ENCODE measurements around the gene PCNA.

Gene PCNA

DNA sequence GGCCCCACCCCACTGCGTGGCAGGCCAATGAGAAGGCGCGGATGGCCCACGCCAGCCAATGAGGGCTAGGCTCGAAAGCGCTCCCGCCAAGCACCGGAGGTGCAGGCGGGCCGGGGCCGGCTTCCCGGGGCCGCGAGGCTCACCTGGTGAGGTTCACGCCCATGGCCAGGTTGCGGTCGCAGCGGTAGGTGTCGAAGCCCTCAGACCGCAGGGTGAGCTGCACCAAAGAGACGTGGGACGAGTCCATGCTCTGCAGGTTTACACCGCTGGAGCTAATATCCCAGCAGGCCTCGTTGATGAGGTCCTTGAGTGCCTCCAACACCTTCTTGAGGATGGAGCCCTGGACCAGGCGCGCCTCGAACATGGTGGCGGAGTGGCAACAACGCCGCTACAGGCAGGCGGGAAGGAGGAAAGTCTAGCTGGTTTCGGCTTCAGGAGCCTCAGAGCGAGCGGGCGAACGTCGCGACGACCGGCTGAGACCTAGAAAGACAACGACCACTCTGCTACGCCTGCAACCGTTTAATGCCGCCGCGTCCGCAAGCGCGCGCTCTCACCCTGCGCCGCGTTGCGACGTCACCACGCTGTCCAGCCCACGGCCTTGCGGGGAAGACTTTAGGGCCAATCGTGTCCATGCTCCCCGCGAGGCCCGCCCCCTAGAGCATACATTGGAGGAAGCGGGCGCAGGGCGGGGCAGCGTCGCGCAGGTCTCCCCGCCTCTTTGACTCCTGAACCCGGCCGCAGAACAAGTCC lies at the start of gene PCNA:
TSS of gene PCNA (minus strand) at position 524 of the 750 bp plus-strand sequence. CDS start at position 364, 160 bp downstream.
- DNase-seq (ENCODE audit: low read depth): peak; percentile 92

DNA sequence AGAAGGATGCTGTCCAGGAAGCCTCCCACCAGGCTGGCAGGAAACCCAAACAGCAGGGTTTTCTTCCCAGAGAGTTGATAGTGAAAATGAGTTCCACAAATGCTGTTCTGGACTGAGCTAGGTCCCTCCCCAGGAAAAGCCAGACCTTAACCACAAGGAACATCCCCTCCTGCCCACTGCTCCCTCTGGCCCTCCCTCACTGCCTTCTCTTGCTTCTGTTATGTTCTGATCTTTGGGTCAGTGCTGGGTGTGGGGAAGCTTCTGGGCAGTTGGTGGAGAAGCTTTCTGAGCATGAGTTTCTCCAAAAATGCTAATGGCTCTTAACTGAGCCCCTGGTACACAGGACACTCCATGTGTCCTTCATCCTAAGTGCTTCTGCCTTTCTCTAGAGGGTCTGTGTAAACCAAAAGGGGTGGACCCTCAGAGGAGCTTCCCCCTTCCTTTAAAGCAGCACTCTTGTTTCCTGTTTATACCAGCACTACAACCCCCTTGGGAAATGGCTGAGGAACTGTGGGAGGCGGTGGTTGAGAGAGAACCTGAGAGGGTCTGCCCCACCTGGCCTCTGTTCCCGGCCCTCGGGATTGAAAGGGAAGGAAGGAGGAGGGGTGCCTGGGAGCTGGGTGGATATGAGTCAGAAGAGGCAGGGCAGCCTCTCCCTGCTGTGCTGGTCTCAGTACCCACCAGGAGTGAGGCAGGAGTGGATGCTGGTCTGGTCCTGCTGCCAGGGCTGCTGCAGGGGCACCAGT lies 49.1 kb upstream of the PCNA start:
- no peak for DNase-seq (ENCODE audit: low read depth)

DNA sequence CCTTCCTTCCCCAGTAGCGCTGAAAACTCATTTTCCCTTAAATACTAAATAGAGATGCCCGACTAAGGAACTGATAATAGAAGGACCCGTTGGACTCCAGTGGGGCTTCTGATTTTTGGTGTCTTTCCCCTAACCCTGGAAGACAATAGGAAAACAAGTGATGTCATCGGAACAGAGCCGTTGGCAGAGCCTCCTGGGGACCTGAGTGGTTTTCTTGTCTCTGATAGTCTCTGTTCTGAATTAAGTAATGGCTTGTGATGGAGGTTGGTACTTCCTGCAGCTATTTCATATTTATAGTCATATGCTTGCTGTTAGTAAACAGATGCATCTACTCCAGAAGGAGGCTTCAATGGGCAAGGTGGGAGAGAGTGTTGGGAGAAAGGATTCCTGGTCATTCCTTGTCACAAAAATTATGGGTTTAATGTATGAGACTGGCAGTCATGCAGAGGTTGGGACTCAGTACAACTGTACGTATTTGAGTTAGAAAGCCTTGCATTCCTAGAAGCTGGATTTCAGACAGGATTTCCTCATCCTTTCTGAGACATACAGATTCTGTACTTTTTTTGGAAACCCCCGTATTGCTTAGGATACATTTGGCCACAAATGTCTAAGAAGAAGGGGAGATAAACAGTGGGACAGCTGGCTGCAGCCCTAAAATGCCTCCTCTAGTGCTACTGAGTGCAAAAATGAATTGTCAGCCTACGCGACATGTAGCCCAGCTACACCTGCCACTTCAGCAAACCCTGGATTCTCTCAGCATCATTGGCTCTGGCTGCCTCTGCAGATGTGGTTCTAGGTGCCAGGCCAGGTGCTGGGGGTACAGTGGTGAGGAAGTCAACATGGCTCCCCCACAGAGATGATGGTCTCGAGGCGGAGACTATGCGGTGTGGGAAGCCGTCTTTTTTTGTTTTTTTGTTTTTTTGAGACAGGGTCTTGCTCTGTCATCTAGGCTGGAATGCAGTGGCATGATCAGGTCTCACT lies 45.2 kb upstream of the PCNA start:
- DNase-seq (ENCODE audit: low read depth): no peak

DNA sequence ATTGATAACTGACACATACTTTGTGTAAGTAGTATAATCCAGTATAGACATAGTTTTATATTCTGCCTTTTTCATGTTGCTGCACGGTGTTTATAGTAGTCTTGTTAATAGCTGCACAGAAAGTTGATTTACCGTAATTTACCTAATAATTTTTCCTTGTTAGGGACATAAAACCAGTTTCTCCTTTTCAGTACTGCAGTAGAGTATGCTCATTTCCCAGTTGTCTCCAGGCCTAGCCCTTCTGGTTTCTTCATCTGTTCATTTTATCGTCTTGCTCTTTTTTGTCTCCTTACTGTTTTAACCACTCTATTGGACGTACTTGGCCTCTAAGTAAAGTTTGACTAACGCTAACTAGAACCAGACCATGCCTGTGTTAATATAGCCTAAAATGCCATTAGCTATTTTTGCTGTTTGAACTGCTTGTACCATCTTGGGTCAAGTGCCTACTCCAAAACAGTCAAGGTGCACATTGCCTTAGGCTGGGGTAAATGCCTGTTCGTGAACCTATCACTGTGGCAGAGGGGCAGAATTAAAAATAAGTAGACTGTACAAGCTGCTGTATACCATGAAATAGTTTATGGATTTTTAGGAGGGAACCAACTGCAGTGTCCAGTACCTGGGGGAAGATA lies 41.9 kb upstream of the PCNA start:
- no peak for DNase-seq (ENCODE audit: low read depth)

DNA sequence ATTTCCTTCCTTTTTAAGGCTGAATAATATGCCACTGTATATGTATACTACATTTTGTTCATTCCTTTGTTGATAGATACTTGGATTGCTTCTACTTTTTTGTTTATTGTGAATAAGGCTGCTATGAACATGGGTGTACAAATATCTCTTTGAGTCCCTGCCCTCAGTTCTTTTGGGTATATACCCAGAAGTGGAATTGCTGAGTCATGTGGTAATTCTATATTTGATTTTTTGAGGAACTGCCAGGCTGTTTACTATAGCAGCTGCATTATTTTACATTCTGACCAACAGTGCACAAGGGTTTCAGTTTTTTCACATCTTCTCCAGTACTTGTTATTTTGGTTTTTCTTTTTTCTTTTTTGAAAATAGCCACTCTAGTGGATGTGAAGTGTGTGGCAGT lies 41.1 kb upstream of the PCNA start:
- no peak for DNase-seq (ENCODE audit: low read depth)

DNA sequence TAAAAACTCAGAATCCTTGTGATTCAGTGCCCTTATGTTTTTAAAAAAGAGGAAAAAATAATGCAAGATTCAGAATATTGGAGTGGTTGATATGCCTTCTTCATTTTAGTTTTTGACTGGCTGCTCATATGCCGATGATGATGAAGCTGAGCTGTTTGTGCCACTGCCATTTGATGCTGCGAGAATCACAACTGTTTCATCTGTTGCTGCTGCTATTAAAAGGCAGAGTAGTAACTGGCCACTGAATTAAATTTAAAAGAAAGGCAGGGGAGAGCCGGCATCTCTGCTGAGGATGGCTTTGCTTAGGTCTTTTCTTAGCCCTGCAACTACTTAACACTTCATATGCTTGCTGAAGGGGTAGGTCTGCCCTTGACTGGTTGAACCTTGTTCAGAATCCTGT lies 40.2 kb upstream of the PCNA start:
- no peak for DNase-seq (ENCODE audit: low read depth)

DNA sequence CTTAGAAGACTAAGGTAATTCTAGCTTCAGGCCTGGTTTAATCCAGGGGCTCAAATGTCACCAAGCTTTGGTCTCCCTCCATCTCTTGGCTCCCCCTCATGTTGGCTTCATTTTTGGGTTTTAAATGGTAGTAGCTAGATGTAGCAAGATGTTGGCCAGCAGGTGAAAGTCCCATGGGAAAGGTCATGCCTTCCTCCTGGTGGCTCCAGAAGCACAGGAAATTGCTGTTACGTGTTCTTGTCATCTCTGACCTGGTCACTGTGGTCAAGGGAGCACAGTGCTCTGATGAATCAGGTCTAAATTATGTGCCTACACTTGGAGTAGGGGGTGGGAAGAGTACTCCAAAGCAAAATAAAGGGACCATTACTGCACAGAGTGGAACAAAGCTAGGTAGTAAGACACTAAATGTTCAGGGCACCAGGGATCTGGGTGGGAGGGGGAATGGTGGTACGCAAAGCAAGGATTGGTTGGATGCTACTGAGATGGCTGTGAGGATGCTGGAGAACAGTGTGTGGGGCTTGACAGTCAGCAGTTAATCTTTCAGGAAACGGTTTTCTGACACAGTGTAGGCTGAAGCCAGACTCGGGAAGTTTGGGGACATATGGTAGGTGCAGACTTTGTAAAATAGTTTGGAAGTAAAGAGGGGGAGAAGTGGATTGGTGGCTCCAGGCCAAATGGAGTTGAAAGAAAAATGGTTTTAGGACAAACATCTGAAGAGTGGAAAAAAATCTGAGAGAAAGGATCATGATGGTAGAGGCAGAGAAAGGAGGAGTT lies 37.1 kb upstream of the PCNA start:
- DNase-seq (ENCODE audit: low read depth): no peak

DNA sequence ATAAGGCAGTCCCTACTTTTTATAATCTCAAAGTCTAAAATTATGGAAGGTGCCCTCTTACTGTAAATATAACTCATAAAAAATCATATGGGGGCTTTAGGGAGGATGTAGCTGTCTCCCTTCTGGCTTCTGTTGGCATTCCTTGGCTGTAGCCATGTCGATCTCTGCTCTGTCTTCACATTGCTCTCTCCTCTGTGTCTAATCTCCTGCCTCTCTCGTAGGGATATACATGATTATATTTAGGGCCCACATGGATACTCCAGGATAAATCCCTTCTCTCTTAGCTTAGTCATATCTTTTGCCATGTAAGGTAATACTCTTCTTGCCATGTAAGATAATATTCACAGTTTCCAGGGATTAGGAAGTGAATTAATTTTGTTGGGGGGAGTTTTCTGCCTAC lies 35.6 kb upstream of the PCNA start:
- no peak for DNase-seq (ENCODE audit: low read depth)

DNA sequence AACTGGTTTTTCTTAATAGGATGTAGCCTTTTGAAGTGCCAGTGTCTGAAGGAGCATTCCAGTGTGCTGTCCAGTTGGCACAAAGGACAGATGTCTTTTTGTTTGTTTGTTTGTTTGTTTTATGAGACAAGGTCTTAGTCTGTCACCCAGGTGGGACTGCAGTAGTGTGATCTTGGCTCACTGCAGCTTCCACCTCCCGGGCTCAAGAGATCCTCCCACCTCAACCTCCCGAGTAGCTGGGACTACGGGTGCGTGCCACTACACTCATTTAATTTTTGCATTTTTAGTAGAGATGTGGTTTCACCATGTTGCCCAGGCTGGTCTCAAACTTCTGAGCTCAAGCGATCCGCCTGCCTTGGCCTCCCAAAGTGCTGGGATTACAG lies 34.8 kb upstream of the PCNA start:
- no peak for DNase-seq (ENCODE audit: low read depth)

DNA sequence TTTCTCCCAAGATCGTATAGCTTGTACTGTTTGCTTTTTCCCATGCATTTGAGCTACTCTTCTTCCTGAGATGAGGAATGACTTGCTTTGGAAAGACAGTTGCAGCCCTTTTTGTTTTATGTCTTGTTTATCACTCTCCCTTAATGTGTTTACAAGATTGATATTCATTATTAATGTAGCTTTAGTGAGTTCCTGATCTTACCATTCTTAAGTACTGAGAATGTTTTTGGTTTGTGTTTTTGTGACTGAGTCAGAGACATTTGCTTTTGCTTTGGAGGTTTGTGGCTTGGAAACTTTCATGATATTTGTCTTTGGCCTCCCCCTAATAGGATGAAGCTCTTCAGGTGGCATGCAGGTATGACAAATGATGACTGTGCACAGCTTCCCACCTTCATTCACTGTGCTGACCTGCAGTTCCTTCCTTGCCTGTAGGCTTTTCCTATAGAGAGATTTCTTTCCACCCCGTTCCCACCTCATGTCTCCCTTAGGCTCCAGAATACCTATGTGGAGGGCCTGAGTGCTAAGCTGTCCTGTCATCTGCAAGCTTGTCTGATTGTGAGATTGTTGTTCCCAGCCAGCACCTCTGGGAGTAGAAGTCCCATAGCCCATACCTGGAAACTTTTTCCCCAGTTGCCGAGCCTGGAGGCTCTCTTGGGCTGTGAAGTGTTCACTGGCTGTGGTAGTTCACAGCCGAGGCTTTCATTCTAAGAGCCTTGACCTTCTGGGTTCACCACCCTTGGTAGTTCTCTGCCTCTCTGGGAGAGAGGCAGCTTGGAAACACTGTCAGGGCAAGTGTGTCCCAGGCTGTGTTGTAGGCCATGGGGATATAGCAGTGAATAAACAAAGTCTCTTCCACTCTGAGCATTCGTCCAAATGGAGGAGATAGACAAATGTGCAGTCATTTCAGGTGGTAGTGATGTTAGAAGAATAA lies 34.1 kb upstream of the PCNA start:
- no peak for DNase-seq (ENCODE audit: low read depth)

DNA sequence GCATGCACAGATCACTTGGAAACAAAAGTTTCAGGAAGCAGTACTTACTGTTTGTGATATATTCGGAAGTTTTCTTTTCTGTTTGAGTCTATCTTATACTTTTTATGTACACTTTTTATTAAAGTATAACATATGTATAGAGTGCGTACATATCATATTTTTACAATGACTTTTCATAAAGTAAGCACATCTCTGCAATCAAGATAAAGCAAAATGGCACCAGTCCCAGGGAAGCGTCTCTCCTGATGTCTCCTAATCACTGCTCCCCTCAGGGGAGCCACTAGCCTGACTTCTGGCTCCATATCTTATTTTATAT lies 33.4 kb upstream of the PCNA start:
- no peak for DNase-seq (ENCODE audit: low read depth)

DNA sequence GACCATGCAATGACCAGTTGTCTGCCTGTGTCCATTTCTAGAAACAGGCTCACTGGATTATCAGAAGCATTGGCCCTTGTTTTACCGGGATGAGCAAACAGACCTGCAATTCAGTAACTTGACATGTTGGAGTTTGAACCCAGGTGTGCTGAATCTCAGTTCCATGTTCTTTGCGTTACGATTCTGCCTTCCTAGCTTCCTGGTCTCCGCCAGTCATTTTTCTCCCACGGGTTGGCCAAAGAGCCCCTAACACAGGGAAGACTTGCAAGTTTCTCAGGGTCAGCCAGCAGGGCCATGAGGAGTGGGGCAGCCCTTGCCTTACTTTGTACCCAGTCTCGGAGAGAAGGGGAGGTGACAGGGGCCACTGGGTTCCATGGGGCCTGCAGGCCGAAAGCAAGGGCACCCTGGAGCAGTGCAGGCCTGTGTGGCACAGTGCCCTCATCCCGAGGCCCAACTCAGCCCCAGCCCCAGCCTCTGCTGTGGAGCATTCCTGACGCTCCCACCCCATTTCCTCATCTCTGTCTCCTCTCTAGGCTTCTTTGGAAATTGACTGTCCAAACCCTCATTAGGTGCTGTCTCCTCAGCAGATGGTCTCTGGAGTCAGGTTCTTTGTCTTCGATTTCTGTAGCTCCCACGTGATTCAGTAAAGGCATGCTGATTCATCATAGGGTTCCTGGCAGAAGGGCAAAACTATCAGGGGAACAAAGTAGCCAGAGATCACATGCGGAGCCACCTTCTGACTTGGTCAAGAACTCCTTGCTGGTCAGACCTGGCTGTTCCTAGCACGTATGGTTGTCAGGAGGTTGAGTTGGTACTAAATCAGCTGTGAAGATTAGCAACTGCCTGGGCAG lies 30.7 kb upstream of the PCNA start:
- DNase-seq (ENCODE audit: low read depth): no peak

DNA sequence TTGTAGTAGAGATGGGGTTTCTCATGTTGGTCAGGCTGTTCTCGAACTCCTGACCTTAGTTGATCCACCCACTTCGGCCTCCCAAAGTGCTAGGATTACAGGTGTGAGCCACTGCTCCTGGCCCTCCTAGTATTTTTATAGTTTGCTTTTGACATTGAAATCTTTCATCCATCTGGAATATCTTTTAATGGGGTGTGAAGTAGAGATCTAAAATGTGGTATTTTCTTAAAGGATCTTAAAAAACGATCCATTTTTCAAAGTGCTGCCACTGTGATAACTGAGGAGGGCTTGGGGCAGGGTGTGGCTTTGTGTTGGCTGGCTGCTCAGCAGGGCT lies 30.1 kb upstream of the PCNA start:
- DNase-seq (ENCODE audit: low read depth): no peak

DNA sequence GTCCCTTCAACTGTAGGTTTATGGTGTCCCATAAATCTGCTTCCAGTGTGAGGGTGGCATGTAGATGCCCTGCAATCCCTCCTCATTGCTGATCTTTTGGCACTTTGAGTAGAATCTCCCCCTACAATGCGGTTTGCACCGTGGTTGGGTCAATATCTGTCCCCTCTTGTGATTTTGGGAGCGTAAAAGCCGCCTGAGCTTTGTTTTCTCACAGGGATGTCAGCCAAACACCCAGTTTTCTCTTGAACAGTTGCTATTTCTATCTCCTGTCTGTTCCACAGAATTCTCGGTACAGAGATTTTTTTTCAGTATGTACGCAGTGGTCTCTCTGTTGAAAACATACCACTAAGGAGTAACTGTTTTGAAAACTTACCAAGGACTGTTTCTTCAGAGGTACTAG lies 28.8 kb upstream of the PCNA start:
- DNase-seq (ENCODE audit: low read depth): no peak

DNA sequence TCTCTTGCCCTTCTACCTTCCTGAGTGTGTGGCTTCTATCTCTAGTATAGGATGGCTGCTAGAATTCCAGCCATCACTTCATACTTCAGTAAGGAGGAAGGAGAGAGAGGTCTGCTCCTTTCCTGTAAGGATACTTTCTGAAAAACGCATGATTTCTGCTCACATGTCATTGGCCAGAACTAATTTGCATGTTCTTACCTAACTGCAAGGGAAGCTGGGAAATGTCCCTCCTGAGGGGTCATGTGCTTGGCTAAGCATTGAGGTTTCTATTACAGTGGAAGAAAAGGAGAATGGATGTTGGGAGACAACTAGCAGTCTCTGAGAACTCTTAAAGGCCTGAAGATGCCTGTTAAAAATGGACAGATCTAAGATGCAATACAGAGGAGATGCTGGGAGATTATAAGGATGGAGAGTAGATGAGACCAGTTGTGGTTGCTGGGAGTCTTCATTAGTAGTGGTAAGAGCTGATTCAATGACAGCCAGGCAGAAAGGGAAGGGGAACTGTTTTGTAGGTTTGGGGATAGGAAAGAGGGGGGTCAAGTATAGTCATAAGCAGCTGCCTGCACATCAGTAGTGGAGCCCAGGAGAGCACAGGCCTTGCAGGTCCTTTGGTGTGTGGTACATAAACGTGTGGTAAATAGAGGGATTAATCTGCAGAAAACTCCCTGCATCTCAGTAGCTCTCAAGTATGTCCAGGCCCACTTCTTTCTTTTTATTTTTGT lies 27.3 kb upstream of the PCNA start:
- no peak for DNase-seq (ENCODE audit: low read depth)

DNA sequence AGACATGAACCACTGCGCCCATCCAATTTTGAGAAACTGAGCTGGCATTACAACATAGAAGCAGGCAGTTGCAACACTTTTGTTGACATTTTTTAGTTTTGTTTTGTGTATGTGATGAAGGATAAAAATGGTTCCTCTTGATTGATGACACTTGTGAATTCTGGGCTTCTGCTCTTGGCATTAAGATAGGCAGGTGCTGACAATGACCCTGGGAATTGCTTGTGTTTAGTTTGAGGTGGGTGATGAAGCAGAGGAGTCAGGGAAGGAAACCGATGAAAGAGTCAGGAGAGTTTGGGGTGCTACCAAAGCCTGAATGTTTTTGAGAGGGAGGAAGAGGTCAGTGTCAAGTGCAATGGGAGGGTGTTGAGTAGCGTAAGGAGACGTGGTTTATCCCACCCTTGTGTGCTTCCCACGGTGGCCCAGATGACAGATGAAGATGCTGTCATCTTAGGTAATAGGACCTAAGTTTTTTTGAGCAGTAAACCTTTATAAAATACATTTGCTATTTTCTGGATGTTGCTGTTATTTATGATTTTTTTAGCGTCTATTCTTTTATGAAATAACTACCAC lies 26.4 kb upstream of the PCNA start:
- no peak for DNase-seq (ENCODE audit: low read depth)

DNA sequence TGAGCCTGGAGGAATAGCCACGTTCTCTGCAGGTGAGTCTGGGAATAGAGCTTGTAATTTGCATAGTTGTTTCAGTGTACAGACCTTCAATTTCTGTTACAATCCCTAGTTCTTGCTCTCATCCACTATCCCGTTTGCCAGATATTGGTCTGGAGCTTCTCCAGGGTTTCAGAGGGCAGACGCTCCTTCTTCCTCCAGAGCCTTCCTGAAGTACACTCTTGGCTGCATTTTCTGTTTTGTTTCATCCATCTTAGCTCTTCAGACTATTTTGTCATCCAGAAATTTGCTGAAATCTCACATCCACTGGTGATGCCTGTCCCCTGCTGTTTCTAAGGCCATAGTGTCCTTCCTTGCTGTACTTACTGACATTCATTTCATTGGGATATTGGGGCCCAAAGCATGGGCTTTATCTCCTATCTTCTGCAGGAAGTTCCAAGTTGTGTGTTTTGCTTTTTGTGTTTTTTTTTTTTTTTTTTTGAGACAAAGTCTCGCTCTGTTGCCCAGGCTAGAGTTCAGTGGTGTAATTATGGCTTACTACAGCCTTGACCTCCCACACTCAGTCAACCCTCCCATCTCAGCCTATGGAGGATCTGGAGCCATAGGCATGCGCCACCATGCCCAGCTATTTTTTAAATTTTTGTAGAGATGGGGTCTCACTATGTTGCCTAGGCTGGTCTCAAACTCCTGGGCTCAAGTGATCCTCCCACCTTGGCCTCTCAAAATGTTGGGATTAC lies 25.8 kb upstream of the PCNA start:
- no peak for DNase-seq (ENCODE audit: low read depth)

DNA sequence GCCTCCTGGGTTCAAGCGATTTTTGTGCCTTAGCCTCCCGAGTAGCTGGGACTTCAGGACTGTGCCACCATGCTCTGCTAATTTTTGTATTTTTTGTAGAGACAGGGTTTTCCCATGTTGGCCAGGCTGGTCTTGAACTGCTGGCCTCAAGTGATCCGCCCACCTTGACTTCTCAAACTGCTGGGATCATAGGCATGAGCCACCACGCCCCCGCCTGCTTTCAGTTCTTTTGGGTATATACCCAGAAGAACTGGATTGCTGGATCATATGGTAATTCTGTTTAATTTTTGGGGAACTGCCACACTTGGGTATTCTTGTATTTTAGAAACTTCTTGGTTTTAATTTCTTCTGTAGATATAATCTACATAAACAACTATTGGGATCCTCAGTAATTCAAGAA lies 24.1 kb upstream of the PCNA start:
- DNase-seq (ENCODE audit: low read depth): no peak
